Central memory CD8-positive, alpha-beta T cell (primary cell): ENCODE measurements around the gene ZNF594.
"Not testable (repeated sequence)": the region's sequence is repeated elsewhere in the genome, so short reads cannot be mapped to it uniquely, and the experiment has no call there.

Source experiments
- ATAC-seq: fragments of 150-1000 bp; cut with Tn5 transposase; replicated peaks from 2 replicates; pipeline ENCODE4 v1.10.0; 2022; ENCODE audit warnings: mild to moderate bottlenecking, moderate FRiP score, moderate number of reproducible peaks; ENCODE audit not compliant: poor library complexity, severe bottlenecking; ENCODE audit errors: extremely low read depth
- DNase-seq, 2 donors: peaks; one replicate each; pipeline ENCODE4 v3.0.0; 2021; ENCODE audit warnings: low spot score in 2 of 2
- H3K27ac Mint-ChIP-seq: one replicate; pipeline ENCODE4 v1.8.0; 2022; ENCODE audit warnings: low read depth, mild to moderate bottlenecking, moderate library complexity, mixed read lengths
- H3K27me3 Mint-ChIP-seq: one replicate; pipeline ENCODE4 v1.8.0; 2022; ENCODE audit warnings: mixed read lengths
- H3K36me3 Mint-ChIP-seq: one replicate; pipeline ENCODE4 v1.8.0; 2022; ENCODE audit warnings: mild to moderate bottlenecking, moderate library complexity, mixed read lengths; ENCODE audit not compliant: insufficient read depth
- H3K4me1 Mint-ChIP-seq: one replicate; pipeline ENCODE4 v1.8.0; 2022; ENCODE audit warnings: mixed read lengths
- H3K4me3 Mint-ChIP-seq: one replicate; pipeline ENCODE4 v1.8.0; 2022; ENCODE audit warnings: mild to moderate bottlenecking, moderate library complexity, mixed read lengths
- H3K9me3 Mint-ChIP-seq: one replicate; pipeline ENCODE4 v1.8.0; 2022; ENCODE audit warnings: mixed read lengths

The ZNF594 gene

DNA sequence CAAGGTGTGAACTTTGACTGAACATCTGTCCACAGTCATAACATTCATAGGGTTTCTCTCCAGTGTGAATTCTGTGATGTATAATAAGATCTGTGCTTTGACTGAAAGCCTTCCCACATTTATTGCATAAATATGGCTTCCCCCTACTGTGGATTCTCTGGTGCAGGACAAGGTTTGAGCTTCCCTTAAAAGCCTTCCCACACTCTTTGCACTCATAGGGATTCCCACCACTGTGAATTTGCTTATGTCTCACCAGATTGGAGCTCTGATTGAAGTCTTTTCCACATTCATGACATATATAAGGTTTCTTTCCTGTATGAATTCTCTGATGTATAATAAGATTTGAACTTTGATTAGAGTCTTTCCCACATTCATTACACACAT is 8.3 kb downstream of the ZNF594 start:
- ATAC-seq (no peak), DNase-seq (no peak)
- H3K9me3 Mint-ChIP-seq, result peaks cover 29% of the 10 kb centered on the region
- no peak overlapping the region for H3K4me3 Mint-ChIP-seq
- H3K4me1 Mint-ChIP-seq, result peaks cover 6% of the 10 kb centered on the region
- no peaks in the 10 kb centered on the region for H3K27me3 Mint-ChIP-seq
- H3K36me3 Mint-ChIP-seq, result peaks cover 19% of the 10 kb centered on the region
- peak overlapping the region; percentile 57 for H3K27ac Mint-ChIP-seq

DNA sequence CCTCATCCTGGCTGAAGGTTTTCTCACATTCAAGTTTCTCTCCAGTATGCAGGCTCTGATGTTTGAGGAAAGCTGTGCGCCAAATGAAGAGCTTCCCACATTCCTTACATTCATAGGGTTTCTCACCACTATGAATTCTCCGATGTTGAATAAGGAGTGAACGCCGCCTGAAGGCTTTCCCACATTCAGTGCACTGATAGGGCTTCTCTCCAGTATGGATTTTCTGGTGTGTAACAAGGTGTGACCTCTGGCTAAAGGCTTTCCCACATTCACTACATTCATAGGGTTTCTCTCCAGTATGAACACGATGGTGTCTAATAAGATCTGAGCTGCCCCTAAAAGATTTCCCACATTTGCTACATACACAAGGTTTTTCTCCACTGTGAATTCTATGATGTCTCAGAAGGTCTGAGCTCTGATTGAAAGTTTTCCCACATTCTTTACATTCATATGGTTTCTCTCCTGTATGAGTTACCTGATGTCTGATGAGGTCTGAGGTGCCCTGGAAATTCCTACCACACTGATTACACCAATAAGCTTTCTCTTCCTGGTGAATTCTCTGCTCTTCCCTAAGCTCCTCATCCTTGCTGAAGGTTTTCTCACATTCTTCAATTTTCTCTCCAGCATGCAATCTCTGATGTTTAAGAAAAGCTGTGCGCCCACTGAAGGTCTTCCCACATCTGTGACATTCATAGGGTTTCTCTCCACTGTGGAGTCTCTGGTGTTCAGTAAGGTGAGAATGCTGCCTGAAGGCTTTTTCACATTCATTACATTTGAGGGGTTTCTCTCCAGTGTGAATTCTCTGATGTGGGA is 8.9 kb downstream of the ZNF594 start:
- Mint-ChIP-seq H3K4me1 (peaks cover 6% of the 10 kb centered on the region), H3K9me3 (peaks cover 25% of the 10 kb centered on the region), H3K27me3 (no peaks in the 10 kb centered on the region), H3K4me3 (peak overlapping the region; percentile 20), H3K27ac (peak overlapping the region; percentile 57), H3K36me3 (peaks cover 19% of the 10 kb centered on the region)
- DNase-seq, result no peak
- no peak for ATAC-seq

DNA sequence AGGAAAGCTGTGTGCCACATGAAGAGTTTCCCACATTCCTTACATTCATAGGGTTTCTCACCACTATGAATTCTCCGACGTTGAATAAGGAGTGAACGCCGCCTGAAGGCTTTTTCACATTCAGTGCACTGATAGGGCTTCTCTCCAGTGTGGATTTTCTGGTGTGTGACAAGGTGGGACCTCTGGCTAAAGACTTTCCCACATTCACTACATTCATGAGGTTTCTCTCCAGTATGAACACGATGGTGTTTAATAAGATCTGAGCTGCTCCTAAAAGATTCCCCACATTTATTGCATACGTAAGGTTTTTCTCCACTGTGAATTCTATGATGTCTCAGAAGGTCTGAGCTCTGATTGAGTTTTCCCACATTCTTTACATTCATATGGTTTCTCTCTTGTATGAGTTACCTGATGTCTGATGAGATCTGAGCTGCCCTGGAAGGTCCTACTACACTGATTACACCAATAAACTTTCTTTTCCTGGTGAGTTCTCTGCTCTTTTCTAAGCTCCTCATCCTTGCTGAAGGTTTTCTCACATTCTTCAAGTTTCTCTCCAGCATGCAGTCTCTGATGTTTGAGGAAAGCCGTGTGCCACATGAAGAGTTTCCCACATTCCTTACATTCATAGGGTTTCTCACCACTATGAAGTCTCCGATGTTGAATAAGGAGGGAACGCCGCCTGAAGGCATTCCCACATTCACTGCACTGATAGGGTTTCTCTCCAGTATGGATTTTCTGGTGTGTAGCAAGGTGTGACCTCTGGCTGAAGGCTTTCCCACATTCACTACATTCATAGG is 10.0 kb downstream of the ZNF594 start:
- no peaks in the 10 kb centered on the region for H3K27me3 Mint-ChIP-seq
- ATAC-seq, result no peak
- H3K27ac Mint-ChIP-seq, result peak overlapping the region; percentile 57
- peaks cover 19% of the 10 kb centered on the region for H3K36me3 Mint-ChIP-seq
- H3K4me1 Mint-ChIP-seq, result peaks cover 1% of the 10 kb centered on the region
- DNase-seq, result no peak
- H3K9me3 Mint-ChIP-seq, result peaks cover 22% of the 10 kb centered on the region
- H3K4me3 Mint-ChIP-seq, result peak overlapping the region; percentile 16

DNA sequence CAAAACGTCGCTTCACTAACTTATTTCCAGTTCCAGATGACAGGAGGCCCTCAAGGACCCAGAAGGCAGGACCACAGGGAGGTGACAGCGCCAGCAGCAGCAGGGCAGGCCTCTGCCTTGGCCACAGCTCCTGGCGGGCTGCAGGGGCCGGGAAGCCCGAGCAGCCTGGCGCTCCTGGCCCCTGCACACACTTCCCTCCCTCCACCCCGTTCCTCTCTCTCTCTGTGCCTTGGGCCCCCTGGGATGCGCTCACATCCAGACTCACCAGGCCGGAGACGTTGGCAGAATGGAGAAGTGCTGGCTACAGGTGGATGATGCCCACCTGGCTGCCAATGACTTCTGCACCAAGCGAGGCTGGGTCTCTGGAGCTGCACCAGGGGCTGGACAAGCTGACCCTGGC is 12.7 kb downstream of the ZNF594 start:
- Mint-ChIP-seq H3K27ac (no peak overlapping the region), H3K27me3 (no peaks in the 10 kb centered on the region), H3K36me3 (peaks cover 15% of the 10 kb centered on the region), H3K4me3 (no peak overlapping the region), H3K9me3 (peaks cover 23% of the 10 kb centered on the region), H3K4me1 (no peaks in the 10 kb centered on the region)
- ATAC-seq (no peak), DNase-seq (no peak)

- H3K27ac Mint-ChIP-seq, H3K4me1 Mint-ChIP-seq, H3K9me3 Mint-ChIP-seq, H3K36me3 Mint-ChIP-seq, H3K27me3 Mint-ChIP-seq, DNase-seq, ATAC-seq, H3K4me3 Mint-ChIP-seq: not testable (repeated sequence)
These were observed 16.6 kb downstream of the ZNF594 start for GRCh38 chr17:5175027-5175426.

- H3K9me3 Mint-ChIP-seq, H3K27me3 Mint-ChIP-seq, DNase-seq, H3K36me3 Mint-ChIP-seq, H3K27ac Mint-ChIP-seq, H3K4me3 Mint-ChIP-seq, ATAC-seq, H3K4me1 Mint-ChIP-seq: not testable (repeated sequence)
These were observed 25.7 kb downstream of the ZNF594 start for GRCh38 chr17:5165791-5166564.

DNA sequence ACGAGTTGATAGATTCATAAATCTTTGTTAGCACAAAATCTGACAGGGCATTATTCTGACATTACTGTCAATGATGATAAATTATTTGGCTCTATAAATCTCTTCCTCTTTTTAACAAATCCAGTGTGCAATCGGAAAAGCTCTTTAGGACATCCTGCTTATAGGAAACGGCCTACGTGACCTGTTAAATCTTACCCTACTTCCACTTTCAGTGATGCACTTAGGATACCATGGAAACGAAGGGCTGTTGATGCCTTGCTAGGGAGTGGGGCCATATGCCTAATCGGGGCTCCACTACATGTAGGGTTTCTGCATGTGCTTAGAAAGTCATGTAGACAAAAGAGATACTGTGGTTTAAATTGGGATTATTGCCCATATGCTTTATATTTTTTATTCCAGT is 27.2 kb downstream of the ZNF594 start:
- peaks cover 9% of the 10 kb centered on the region for H3K27me3 Mint-ChIP-seq
- ATAC-seq (no peak), DNase-seq (no peak)
- H3K4me1 Mint-ChIP-seq, result no peaks in the 10 kb centered on the region
- H3K36me3 Mint-ChIP-seq, result no peaks in the 10 kb centered on the region
- no peaks in the 10 kb centered on the region for H3K9me3 Mint-ChIP-seq
- H3K27ac Mint-ChIP-seq, result no peak overlapping the region
- H3K4me3 Mint-ChIP-seq, result no peak overlapping the region

- not testable (repeated sequence) for H3K36me3 Mint-ChIP-seq, H3K4me3 Mint-ChIP-seq, H3K4me1 Mint-ChIP-seq, H3K9me3 Mint-ChIP-seq, ATAC-seq, H3K27ac Mint-ChIP-seq, DNase-seq
- peaks cover 30% of the 10 kb centered on the region for H3K27me3 Mint-ChIP-seq
These were observed 29.9 kb downstream of the ZNF594 start for GRCh38 chr17:5161793-5162192.

- H3K4me3 Mint-ChIP-seq, ATAC-seq: not testable (repeated sequence)
These were observed 31.0 kb downstream of the ZNF594 start for GRCh38 chr17:5160702-5161101.

DNA sequence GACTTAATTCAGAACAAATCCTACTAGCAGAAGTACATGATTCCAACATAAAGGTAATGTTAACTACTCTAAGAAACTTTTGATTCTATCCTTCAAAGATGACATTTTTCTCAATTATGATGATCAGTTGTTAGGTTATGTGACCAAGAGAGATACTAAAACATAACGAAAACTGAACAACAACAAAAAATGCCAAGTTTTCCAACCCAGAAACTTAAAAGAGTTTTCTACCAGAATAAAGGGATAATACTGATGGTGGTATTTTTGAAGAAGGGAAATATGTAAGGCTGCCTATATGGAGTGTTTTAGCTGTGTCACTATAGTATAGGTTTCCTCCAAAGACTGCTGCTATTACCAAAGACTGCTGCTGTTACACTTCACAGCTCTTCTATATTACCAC is 45.5 kb downstream of the ZNF594 start:
- H3K9me3 Mint-ChIP-seq, ATAC-seq, H3K36me3 Mint-ChIP-seq, H3K27ac Mint-ChIP-seq, DNase-seq, H3K4me1 Mint-ChIP-seq, H3K4me3 Mint-ChIP-seq: not testable (repeated sequence)
- peaks cover 22% of the 10 kb centered on the region for H3K27me3 Mint-ChIP-seq

More at GRCh38 chr17:5160702-5161101, 31.0 kb downstream of the ZNF594 start:
- DNase-seq, H3K4me1 Mint-ChIP-seq, H3K36me3 Mint-ChIP-seq, H3K9me3 Mint-ChIP-seq, H3K27ac Mint-ChIP-seq: not testable (repeated sequence)
- peaks cover 30% of the 10 kb centered on the region for H3K27me3 Mint-ChIP-seq

- not testable (repeated sequence) for H3K36me3 Mint-ChIP-seq, H3K4me1 Mint-ChIP-seq, H3K4me3 Mint-ChIP-seq, H3K9me3 Mint-ChIP-seq, H3K27ac Mint-ChIP-seq, ATAC-seq, DNase-seq
- H3K27me3 Mint-ChIP-seq, result peaks cover 16% of the 10 kb centered on the region
These were observed 48.8 kb downstream of the ZNF594 start for GRCh38 chr17:5142877-5143276.

DNA sequence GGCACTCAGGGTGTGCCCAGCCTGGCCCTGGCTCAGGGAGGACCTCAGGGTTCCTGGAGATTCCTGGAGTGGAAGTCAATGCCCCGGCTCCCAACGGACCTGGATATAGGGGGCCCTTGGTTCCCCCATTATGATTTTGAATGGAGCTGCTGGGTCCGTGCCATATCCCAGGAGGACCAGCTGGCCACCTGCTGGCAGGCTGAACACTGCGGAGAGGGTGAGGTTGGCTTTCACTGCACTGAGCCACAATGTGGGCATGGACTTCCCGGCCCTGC is 52.3 kb downstream of the ZNF594 start:
- Mint-ChIP-seq H3K36me3 (no peaks in the 10 kb centered on the region), H3K4me3 (no peak overlapping the region), H3K27ac (no peak overlapping the region), H3K27me3 (no peaks in the 10 kb centered on the region), H3K4me1 (no peaks in the 10 kb centered on the region), H3K9me3 (no peaks in the 10 kb centered on the region)
- DNase-seq (no peak), ATAC-seq (no peak)
